Spleen (tissue), 7 donors: Measurements from ENCODE around the gene ERG.

Source experiments
- POLR2A ChIP-seq, 3 donors: fragments of 450-650 bp; IDR thresholded peaks; one replicate each; pipeline ENCODE4 v1.5.1; 2017; ENCODE audit warnings: antibody characterized with exemption in 3 of 3, mild to moderate bottlenecking in 1 of 3
- TF ChIP-seq, protein P1 (sequence below), 11 experiments: fragments of 200-600 bp in 7 of 11; fragments of 450-650 bp in 4 of 11; sonication (generic) in 4 of 11; IDR thresholded peaks in 8 of 11; conservative IDR thresholded peaks in 3 of 11; 1 replicate in 7 of 11; 2 replicates in 4 of 11; pipeline versions ENCODE4 v1.4.0 to v1.8.0; 2016 to 2021; ENCODE audit warnings: antibody characterized with exemption in 11 of 11, inconsistent platforms in 4 of 11, mild to moderate bottlenecking in 1 of 11
- donor health status: DM: no; HTN: no; CAD: no; lungs with moderate emphysema.
- donor health status: DM: no; HTN: no; CAD: no.
- donor health status: DM: no; HTN: no; CAD: no.

DNA sequence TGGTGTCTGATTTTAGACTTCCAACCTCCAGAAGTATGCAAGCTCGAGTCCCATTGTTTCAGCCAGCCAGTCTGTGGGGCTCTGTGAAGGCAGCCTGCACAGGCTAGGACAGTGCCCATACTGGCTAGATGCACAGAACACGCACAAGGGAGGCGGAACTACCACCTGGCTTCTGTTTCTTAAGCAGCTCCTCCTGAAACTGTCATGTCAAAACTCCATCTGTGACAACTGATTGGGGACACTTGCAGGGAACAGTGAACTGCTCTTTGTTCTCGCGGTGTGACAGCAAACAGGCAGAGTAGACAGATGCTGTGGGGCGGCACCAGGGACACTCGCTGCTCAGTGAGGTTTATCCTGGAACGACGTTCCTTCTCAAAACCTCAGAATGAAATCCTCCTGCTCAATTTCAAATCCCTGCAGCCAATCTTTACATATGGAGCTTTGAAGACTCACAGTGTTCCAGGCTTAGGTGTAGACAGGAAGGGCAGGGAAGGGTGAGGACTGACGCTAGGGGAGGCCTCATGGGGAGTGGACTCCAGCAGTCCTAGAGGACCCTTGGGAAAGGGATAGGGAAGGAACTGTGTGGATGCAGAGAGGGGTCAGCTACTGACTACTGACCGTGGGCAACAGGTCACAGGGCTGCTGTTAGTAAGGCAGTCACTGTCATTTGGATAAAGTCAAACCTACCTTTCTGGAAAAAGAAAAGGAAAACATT, 73.8 kb downstream of the ERG start:
- TF ChIP-seq, protein P1, sequence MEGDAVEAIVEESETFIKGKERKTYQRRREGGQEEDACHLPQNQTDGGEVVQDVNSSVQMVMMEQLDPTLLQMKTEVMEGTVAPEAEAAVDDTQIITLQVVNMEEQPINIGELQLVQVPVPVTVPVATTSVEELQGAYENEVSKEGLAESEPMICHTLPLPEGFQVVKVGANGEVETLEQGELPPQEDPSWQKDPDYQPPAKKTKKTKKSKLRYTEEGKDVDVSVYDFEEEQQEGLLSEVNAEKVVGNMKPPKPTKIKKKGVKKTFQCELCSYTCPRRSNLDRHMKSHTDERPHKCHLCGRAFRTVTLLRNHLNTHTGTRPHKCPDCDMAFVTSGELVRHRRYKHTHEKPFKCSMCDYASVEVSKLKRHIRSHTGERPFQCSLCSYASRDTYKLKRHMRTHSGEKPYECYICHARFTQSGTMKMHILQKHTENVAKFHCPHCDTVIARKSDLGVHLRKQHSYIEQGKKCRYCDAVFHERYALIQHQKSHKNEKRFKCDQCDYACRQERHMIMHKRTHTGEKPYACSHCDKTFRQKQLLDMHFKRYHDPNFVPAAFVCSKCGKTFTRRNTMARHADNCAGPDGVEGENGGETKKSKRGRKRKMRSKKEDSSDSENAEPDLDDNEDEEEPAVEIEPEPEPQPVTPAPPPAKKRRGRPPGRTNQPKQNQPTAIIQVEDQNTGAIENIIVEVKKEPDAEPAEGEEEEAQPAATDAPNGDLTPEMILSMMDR (IDR thresholded peaks at IDR 0.05 in 8 of 11, conservative IDR thresholded peaks at IDR 0.05 in 3 of 11) = no peak
- no peak for TF ChIP-seq POLR2A (IDR thresholded peaks at IDR 0.05)
